NCI-H2196 (cell line): ENCODE data around the gene RANGAP1.

Experiments
- DNase-seq: peaks from one replicate; lab custom pipeline; 2025; ENCODE audit not compliant: unreplicated experiment; lab: John Stamatoyannopoulos, UW

The RANGAP1 gene

DNA sequence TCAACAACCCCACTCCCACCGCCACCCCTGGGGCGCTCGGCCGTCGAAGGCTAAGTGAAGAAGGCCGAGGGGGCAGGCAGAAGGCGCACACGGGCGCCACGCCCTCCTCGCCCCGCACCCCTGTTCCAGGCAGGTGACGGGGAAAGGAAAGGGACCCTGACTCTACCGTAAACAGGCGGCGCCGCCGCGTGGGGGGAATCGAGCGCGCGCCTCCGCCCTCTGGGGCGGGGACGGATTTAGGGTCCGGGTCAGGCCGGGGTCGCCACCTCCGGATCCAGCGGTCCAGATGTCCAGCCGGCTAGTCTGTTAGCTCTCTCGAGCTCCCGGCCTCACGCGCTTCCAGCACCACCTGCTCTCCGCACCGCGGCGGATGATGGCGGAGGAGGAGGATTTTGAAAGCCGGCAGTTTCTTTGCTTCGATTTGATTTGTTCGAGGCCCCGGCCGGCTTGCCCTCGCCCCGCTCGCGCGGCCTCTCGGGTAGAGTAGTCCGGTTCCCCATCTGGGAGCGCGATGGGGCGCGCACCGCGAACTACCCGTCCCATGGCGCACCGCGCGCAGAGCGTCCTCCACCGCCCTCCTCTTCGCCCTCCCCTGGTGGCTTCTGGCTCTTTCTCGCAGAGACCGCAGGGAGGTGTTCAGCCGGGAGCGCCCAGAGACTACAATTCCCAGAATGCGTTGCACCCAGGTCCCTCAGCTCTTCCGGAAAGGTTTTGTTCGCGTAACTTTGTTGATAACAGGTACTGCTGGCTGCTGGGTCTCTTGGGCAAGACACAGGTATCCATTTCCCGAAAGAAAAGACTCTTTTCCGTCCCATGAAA lies at the start of gene RANGAP1:
TSS of gene RANGAP1 (minus strand) at position 368 of the 819 bp plus-strand sequence. CDS start 5,143 bp downstream, outside the sequence.
- DNase-seq, result peak; percentile 99

DNA sequence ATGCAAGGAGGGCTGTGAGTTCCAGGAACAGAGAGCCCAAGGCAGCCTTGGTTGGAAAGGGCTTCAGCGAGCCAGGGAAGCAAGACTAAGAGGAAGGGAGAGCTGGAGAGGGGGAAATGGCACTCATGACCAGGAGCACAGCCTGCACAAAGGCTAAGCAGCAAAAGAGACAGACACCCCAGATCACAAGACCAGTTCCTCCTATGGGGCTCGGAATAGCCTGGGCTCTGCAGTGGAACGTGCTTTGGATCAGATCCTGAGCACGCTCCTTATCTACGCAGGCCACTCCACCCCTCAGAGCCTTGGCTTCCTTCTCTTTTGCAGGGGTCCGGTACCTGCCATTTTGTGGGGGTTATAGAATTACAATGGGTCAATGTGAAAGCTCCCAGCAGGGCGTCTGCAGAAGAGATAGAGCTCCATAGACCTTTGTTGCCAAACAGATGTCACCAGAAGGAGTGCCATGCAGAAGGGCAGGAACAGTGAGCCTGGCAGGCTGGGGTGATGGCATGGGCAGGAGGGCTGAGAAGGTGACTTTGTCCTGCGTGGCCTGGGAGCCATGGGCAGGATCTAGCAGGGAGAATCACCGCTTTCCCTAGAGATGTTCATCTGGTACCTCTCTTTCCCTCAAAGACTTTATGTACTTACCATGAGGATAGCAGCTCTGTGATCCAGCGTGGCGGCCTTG lies 49.1 kb upstream of the RANGAP1 start:
- DNase-seq, result no peak

DNA sequence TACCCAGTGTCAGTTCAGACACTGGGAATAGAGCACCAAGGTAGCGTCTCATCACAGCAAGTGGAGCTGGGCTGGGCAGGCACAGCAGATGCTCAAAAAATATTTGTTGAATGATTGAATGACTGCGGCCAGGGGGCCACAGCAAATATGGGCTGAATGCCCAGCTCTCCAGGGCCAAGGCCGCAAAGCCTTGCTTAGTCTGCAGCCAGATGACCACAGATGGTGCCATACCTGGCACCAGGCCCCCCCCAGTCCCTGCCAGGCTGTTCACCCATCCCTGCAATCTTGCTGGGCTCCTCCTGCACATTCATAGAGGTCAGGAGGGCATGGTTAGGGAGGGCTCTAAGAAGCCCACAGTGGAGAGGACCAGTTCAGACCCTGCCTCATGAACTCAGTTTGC lies 48.2 kb upstream of the RANGAP1 start:
- DNase-seq, result no peak

DNA sequence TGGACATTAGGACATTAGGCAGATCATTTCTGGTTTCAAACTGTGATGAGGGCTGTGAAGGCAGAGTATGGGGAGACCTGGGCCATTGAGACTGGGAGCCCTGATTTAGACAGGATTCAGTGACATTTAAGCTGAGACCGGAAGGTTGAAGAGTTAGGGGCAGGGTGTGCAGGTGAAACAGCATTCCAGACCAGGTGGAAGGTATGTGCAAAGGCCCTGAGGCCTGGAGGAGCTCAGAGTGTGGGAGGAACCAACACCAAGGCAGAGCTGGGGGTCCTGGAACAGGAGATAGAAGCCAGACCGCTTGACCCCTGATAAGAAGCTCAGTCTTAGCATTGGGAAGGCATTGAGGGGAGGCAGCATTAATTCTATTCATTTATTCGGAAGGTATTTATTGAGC lies 47.8 kb upstream of the RANGAP1 start:
- no peak for DNase-seq

- DNase-seq, result no peak
Measured at GRCh38 chr22:41332217-41332939, 46.4 kb upstream of the RANGAP1 start.

DNA sequence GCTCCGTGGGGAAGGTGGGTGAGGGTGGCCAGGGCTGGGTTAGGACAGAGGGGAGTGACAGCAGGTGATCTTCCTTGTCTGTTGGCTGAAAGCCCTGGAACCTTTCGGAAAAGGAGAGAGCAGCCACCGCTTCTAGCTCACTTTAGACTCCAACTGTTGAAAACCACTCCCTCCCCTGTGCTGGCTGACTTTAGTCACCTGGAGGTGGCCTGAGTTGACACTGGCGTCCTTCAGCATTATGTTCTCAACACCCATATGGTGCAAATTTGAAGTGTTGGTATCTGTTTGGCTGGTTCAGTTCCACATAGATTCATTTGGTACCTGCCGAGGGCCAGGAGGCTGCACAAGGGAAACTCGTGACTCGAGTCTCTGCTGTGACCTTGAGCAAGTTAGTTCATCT lies 44.2 kb upstream of the RANGAP1 start:
- no peak for DNase-seq

- no peak for DNase-seq
Measured at GRCh38 chr22:41327124-41327523, 41.1 kb upstream of the RANGAP1 start.

DNA sequence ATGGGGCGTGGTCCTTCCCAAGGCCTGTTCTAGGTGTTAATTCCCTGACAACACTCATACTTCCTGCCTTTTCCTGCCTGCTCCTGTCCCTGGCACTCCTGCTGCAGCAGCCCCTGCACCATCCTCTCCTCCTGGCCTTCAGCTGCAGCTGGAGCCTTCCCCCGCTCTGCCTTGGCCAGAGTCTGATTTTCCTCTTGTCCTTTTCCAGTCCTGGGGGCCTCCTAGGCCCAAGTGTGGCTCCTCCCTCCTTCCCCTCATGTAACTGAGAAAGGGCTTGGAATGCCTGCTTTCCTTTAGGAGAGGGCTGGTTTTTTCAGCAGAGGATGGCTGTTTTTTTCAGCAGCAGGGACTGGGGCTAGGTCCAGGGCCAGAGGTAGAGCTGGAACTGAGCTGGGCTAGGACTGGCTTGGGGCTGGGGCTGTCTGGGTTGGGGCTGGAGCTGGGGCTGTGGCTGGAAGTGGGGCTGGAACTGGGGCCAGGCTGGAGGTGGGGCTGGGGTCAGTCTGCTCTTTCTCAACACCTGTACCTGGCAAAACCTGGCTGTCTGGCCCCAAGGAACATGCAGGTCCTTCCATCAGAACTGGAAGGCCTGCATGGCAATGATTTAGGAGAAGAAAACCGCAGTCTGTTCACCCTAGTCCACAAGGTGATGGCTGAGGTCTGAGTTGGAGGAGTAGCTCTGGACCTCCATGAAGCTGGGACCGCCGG lies 39.0 kb upstream of the RANGAP1 start:
- DNase-seq, result no peak

GRCh38 chr22:41320416-41321240 lies 34.6 kb upstream of the RANGAP1 start:
- no peak for DNase-seq

- DNase-seq, result no peak
Measured at GRCh38 chr22:41315586-41315985, 29.6 kb upstream of the RANGAP1 start.

GRCh38 chr22:41314821-41315220 lies 28.8 kb upstream of the RANGAP1 start:
- no peak for DNase-seq

DNA sequence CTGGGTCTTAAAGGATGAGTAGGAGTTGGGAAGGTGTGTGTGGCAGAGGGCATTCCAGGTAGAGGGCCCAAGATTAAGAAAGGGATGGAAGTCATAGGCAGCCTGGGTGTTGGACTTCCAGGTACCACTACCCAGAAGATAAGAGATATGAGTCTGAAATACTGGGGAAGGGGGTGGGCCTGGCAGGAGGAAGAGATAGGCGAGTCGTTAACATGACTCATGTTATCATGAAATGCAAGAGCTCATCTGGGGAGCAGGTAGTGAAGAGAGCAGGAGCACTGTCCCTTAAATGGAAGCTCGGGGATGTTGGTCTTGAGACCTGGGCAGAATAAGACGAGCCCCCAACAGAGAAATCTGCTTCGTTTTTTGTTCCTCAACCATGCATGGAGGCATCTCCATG lies 25.5 kb upstream of the RANGAP1 start:
- DNase-seq, result no peak

DNA sequence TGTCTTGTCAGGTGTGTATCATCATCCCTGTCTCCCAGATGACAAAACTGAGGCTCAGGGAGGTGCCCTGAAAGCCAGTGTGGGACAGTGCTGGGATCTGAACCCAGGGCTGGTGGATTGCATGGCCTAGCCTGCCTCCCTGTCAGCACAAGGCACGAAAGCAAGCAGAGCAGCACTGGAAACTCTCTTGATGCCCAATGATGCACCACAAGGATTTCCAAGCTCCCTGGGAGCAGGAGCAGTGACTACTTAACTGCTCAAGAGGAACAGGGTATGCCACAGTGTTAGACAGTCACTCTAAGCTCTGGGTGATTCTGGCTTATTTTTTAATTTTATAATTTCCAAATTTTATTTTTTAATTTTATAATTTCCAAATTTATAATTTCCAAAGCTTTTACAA lies 24.3 kb upstream of the RANGAP1 start:
- no peak for DNase-seq

DNA sequence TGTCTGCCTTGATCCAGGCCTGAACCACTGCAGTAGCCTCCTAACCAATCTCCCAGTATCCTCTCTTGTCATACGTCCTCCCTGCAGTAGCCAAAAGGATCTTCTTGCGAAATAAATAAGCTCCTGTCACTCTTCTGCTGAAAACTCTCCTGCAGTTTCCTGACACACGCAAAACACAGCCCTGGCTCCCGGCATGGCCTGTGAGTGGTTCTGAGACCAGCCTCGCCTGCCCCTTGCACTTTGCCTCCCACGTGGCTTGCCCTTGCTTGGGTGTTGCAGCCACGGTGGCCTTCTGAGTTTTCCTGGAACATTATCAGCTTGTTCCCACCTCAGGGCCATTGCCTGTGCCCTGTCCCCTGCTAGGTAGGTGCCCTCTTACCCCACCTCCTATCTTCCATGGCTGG lies 22.6 kb upstream of the RANGAP1 start:
- no peak for DNase-seq

- DNase-seq, result no peak
Measured at GRCh38 chr22:41308054-41308453, 22.1 kb upstream of the RANGAP1 start.

GRCh38 chr22:41305646-41306045 lies 19.7 kb upstream of the RANGAP1 start:
- DNase-seq, result no peak

DNA sequence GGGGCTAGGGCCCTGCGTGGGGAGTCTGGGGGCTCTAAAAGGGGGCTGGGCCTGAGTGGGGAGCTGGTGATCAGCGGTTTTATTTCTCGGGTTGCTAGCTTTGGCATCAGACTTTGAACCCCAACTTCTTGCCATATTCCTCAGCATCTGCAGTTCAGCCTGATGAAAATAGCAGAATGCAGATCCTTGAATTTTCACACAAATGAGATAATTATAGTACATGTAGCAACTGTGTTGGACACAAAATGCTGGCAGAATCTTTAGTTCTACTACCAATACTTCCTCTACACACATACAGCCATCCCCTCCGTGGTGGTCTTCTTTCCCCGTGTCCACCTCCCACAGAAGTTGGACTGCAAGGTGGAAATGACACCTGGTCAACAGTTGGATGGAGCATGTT lies 16.8 kb upstream of the RANGAP1 start:
- no peak for DNase-seq

DNA sequence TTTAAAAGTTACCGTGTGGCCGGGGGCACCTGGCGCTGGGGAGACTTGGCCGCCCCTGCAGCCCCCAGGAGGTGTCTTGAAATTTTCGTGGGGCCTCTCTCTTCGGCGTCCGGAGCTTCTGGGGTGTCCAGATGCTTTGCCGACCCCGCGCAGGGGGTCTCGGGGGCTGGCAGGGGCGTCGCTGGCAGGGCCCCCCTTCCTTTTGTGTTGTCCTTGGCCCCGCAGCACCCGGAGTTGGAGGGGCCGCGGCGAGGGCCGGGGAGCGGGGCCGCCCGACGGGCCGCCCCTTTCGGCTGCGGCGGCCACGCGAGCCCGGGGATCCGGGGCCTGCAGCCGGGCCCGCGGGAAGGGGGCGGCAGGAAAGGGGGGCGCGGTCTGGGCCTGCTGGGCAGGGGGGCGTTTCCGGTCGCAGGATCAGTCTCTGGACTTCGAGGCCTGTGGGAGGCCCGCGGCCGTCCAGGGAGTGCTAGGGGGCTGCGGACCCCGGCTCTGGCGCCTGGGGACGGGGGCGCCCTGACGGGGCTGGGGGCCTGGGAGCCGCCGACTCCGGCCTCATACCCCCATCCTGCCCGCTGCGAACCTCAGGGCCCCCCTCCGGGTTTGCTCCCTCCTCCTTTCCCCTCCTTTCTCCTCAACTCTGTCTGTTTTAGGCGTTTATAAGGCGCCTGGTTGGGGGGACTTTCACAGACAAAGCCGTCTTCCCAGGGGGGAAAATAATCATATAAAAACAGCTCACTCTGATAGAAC lies 16.2 kb upstream of the RANGAP1 start:
- no peak for DNase-seq
